ENCODE measurements around the gene OR2H1.

DNA sequence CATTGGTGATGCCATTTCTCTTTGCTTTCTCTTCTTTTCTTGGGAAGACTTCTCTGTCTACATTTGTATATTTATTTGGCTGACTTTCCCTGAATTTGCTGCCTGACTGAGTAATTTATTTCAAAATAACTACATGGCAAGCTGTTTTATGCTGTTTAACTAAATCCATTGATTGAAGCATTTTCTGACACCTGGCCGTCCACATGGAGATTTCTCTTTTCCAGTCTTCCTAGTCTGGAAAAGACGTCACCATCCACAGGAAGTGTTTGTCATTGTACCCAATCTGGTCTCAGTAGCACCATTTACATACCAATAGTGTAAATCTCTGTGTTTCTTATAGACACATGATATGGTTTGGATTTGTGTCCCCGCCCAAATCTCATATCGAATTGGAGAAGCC is 40.0 kb downstream of the OR2H1 start:
- TF ChIP-seq, protein P1, sequence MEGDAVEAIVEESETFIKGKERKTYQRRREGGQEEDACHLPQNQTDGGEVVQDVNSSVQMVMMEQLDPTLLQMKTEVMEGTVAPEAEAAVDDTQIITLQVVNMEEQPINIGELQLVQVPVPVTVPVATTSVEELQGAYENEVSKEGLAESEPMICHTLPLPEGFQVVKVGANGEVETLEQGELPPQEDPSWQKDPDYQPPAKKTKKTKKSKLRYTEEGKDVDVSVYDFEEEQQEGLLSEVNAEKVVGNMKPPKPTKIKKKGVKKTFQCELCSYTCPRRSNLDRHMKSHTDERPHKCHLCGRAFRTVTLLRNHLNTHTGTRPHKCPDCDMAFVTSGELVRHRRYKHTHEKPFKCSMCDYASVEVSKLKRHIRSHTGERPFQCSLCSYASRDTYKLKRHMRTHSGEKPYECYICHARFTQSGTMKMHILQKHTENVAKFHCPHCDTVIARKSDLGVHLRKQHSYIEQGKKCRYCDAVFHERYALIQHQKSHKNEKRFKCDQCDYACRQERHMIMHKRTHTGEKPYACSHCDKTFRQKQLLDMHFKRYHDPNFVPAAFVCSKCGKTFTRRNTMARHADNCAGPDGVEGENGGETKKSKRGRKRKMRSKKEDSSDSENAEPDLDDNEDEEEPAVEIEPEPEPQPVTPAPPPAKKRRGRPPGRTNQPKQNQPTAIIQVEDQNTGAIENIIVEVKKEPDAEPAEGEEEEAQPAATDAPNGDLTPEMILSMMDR (IDR thresholded peaks at IDR 0.05 in 8 of 11, conservative IDR thresholded peaks at IDR 0.05 in 3 of 11) = no peak
- TF ChIP-seq POLR2AphosphoS5 (IDR thresholded peaks at IDR 0.05) = no peak
- TF ChIP-seq POLR2A (IDR thresholded peaks at IDR 0.05) = no peak

Data from spleen (tissue), 7 donors.